Activated CD8-positive, alpha-beta T cell treated with anti-CD3 and anti-CD28 coated beads for 36 hours (primary cell): ENCODE results near the gene TSPAN5. TPM values are rescaled to one million over a fixed set of nuclear protein-coding genes. Genes with fewer than 3 reads are reported as not detected.

Experiments used
- ATAC-seq: fragments of 200-7000 bp; cut with Tn5 transposase; one replicate; pipeline ENCODE4 v1.10.0; 2021; ENCODE audit warnings: mild to moderate bottlenecking, moderate library complexity
- CTCF ChIA-PET: fragments of 350-600 bp; sonication (Branson Sonifier 250); formaldehyde crosslinking; loops from one replicate; lab custom pipeline; 2021; ENCODE audit warnings: antibody characterized with exemption; lab: Charles Lee
- POLR2A ChIA-PET: fragments of 350-600 bp; sonication (Branson Sonifier 250); formaldehyde crosslinking; loops from one replicate; lab custom pipeline; 2021; ENCODE audit warnings: antibody characterized with exemption; lab: Charles Lee
- DNase-seq: peaks from one replicate; pipeline ENCODE4 v3.0.0-alpha.2; 2020
- H3K27ac Mint-ChIP-seq: one replicate; pipeline ENCODE4 v1.8.0; 2021; ENCODE audit warnings: mild to moderate bottlenecking, mixed read lengths
- H3K27me3 Mint-ChIP-seq: one replicate; pipeline ENCODE4 v1.8.0; 2021; ENCODE audit warnings: mixed read lengths
- H3K36me3 Mint-ChIP-seq: one replicate; pipeline ENCODE4 v1.8.0; 2021; ENCODE audit warnings: low read depth, mixed read lengths
- H3K4me1 Mint-ChIP-seq: one replicate; pipeline ENCODE4 v1.8.0; 2021; ENCODE audit warnings: low read depth, mixed read lengths
- H3K4me3 Mint-ChIP-seq: one replicate; pipeline ENCODE4 v1.8.0; 2021; ENCODE audit warnings: mild to moderate bottlenecking, moderate library complexity, mixed read lengths
- H3K9me3 Mint-ChIP-seq: one replicate; pipeline ENCODE4 v1.8.0; 2021; ENCODE audit warnings: mixed read lengths
- CTCF ChIP-seq: fragments of 200-600 bp; IDR thresholded peaks from one replicate; pipeline ENCODE4 v1.8.0; 2022; ENCODE audit warnings: antibody characterized with exemption, mild to moderate bottlenecking
- intact Hi-C: fragments of 100-400 bp; cut with micrococcal nuclease; formaldehyde crosslinking; loops from one replicate; pipeline ENCODE4 v1.10.0; 2022
- total RNA-seq, 2 experiments: library from RNA; stranded (reverse); gene quantifications; one replicate each; pipeline ENCODE4 v1.2.3, GENCODE V29; 2021

TSPAN5 gene
- total RNA-seq, 2 experiments from 2014 or later = 18.5 to 21.9 TPM

- Mint-ChIP-seq H3K36me3 (no peaks in the 10 kb centered on the region), H3K27ac (no peak overlapping the region), H3K4me3 (no peak overlapping the region), H3K4me1 (peaks cover 3% of the 10 kb centered on the region), H3K27me3 (no peaks in the 10 kb centered on the region), H3K9me3 (no peaks in the 10 kb centered on the region)
- CTCF ChIA-PET = interaction anchor here (1.2 kb wide), 1 partner anchor 127 kb away, joined by 3 read pairs; no protein-coding TSS in a partner anchor
- POLR2A ChIA-PET = interaction anchor here (0.6 kb wide), 1 partner anchor 74 kb away, joined by 3 read pairs; no protein-coding TSS in a partner anchor
- intact Hi-C loops = no loop called here
- ATAC-seq (no peak), DNase-seq (no peak)
- no peak for TF ChIP-seq CTCF
Observed at GRCh38 chr4:98560321-98560720, 98.1 kb downstream of the TSPAN5 start.

DNA sequence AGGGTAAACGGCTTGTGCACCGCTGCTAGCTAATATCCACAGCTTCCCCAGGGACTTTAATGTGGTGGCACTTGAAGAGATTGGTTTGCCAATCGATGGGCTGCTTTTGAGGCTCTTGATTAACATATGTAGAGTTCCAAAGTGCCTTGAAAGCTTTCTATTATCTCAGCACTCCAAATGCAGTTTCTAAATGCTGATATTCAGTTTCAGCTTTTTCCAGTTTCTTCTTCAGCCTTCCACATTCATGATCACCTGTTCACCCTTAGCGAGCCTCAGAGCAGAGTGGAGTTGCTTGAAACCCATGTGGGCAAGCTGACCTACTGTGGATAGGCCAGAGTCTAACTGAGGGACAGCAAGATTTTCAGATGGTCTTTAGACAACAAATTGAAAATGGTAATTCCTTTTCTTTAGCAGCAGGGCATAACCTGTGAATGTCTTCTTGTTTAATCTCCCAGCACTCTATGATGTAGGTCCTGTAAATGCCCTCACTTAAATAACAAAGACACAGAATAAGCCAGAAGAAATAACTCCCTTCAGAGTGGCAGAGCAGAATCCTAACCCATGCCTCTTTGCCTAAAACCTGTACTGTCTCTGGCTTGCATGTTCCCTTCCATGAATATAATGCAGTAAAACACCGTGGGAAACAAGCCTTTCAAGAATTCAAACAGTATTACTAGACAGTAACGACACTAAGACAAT is 99.8 kb downstream of the TSPAN5 start:
- no peaks in the 10 kb centered on the region for H3K9me3 Mint-ChIP-seq
- no peak for DNase-seq
- ATAC-seq = no peak
- POLR2A ChIA-PET = no interaction called here
- no peaks in the 10 kb centered on the region for H3K27me3 Mint-ChIP-seq
- H3K27ac Mint-ChIP-seq = no peak overlapping the region
- intact Hi-C loops = no loop called here
- no peak overlapping the region for H3K4me3 Mint-ChIP-seq
- TF ChIP-seq CTCF = no peak
- peaks cover 3% of the 10 kb centered on the region for H3K4me1 Mint-ChIP-seq
- CTCF ChIA-PET = no interaction called here
- H3K36me3 Mint-ChIP-seq = no peaks in the 10 kb centered on the region

GRCh38 chr4:98557194-98557892 is 101.1 kb downstream of the TSPAN5 start:
- Mint-ChIP-seq H3K36me3 (peaks cover 2% of the 10 kb centered on the region), H3K9me3 (no peaks in the 10 kb centered on the region), H3K4me3 (no peak overlapping the region), H3K4me1 (peaks cover 3% of the 10 kb centered on the region), H3K27me3 (no peaks in the 10 kb centered on the region), H3K27ac (no peak overlapping the region)
- ATAC-seq (no peak), DNase-seq (no peak)
- ChIA-PET POLR2A (no interaction called here), CTCF (no interaction called here)
- intact Hi-C loops = no loop called here
- no peak for TF ChIP-seq CTCF

- peaks cover 3% of the 10 kb centered on the region for H3K4me1 Mint-ChIP-seq
- H3K36me3 Mint-ChIP-seq = peaks cover 6% of the 10 kb centered on the region
- no peaks in the 10 kb centered on the region for H3K9me3 Mint-ChIP-seq
- ATAC-seq (no peak), DNase-seq (no peak)
- ChIA-PET CTCF (no interaction called here), POLR2A (no interaction called here)
- intact Hi-C loops = no loop called here
- no peak overlapping the region for H3K27ac Mint-ChIP-seq
- no peaks in the 10 kb centered on the region for H3K27me3 Mint-ChIP-seq
- TF ChIP-seq CTCF = no peak
- H3K4me3 Mint-ChIP-seq = no peak overlapping the region
Observed at GRCh38 chr4:98556451-98556850, 102.0 kb downstream of the TSPAN5 start.
